Kidney (tissue), 14 donors: ENCODE data around the gene CLCA1. TPM values are rescaled to one million over a fixed set of nuclear protein-coding genes. Genes with fewer than 3 reads are reported as not detected.

Source experiments
- DNase-seq, 5 donors: peaks; one replicate each; pipeline ENCODE4 v3.0.0-alpha.2; 2013 to 2020
- FAIRE-seq: peaks from 2 replicates; lab custom pipeline; 2012; peaks lifted over from hg19 to GRCh38; lab: Jason Lieb, UNC
- H3K27ac ChIP-seq, 2 donors: one replicate each; pipeline ENCODE4 v1.7.0; 2013; ENCODE audit warnings: low read depth in 2 of 2, low read length in 2 of 2, inconsistent platforms in 1 of 2
- H3K27me3 ChIP-seq: one replicate; pipeline ENCODE4 v1.7.1; 2013; ENCODE audit warnings: low read length, inconsistent platforms; ENCODE audit not compliant: control insufficient read depth, insufficient read depth
- H3K36me3 ChIP-seq, 3 donors: one replicate each; pipeline versions ENCODE4 v1.7.0 to v1.7.1; 2013; ENCODE audit warnings: low read length in 3 of 3, control low read depth in 1 of 3, inconsistent platforms in 1 of 3; ENCODE audit not compliant: insufficient read depth in 3 of 3, control insufficient read depth in 2 of 3
- H3K4me1 ChIP-seq, 3 donors: one replicate each; pipeline versions ENCODE4 v1.7.0 to v1.7.1; 2013; ENCODE audit warnings: low read length in 3 of 3, inconsistent platforms in 1 of 3, low read depth in 1 of 3; ENCODE audit not compliant: control insufficient read depth in 2 of 3, insufficient read depth in 2 of 3
- H3K4me3 ChIP-seq, 3 donors: one replicate each; pipeline versions ENCODE4 v1.7.0 to v1.8.1; 2013; ENCODE audit warnings: low read length in 3 of 3, control low read depth in 1 of 3, inconsistent platforms in 1 of 3
- H3K9ac ChIP-seq, 3 donors: one replicate each; pipeline versions ENCODE4 v1.7.0 to v1.7.1; 2013; ENCODE audit warnings: low read length in 3 of 3, control low read depth in 1 of 3, inconsistent platforms in 1 of 3
- H3K9me3 ChIP-seq, 3 donors: one replicate each; pipeline versions ENCODE4 v1.7.0 to v1.7.1; 2013; ENCODE audit warnings: low read length in 3 of 3, control low read depth in 1 of 3, inconsistent platforms in 1 of 3; ENCODE audit not compliant: control insufficient read depth in 2 of 3, insufficient read depth in 1 of 3
- intact Hi-C: fragments of 100-400 bp; cut with DNase I; formaldehyde crosslinking; loops from one replicate; pipeline ENCODE4 v1.11.1; 2022
- polyA plus RNA-seq: library from polyadenylated mRNA; stranded (reverse); fragments of 350-450 nt; fragmentation: Illumina TruSeq; extraction: RNeasy Lipid Tissue Mini Kit (QIAGEN cat#74804); gene quantifications from one replicate; pipeline ENCODE4 v1.2.3, GENCODE V29; 2014; ENCODE audit warnings: low read depth, low replicate concordance; ENCODE audit not compliant: insufficient read depth
- total RNA-seq: library from RNA; stranded (reverse); fragmentation: NEBNext Ultra II Directional; extraction: Animal tissue kit (Norgen Biotek cat#: 25700); gene quantifications from one replicate; pipeline ENCODE4 v1.2.1, GENCODE V29; 2021
- TF ChIP-seq, protein P1 (sequence below): IDR thresholded peaks from 3 replicates; pipeline ENCODE4 v1.5.1; 2012; ENCODE audit warnings: mild to moderate bottlenecking, moderate library complexity, borderline replicate concordance; ENCODE audit not compliant: insufficient read depth; ENCODE audit errors: extremely low read depth
- donor health status: control.
- donor health status: control.
- donor health status: control.
- donor health status: control.
- donor health status: control.
- donor health status: DM: yes; HTN: yes; CAD: no.
- donor health status: Normal renal cell carcinoma (clear cell type).

Gene CLCA1
- total and polyA plus RNA-seq, 2 donors from 2014 or later, result not detected

DNA sequence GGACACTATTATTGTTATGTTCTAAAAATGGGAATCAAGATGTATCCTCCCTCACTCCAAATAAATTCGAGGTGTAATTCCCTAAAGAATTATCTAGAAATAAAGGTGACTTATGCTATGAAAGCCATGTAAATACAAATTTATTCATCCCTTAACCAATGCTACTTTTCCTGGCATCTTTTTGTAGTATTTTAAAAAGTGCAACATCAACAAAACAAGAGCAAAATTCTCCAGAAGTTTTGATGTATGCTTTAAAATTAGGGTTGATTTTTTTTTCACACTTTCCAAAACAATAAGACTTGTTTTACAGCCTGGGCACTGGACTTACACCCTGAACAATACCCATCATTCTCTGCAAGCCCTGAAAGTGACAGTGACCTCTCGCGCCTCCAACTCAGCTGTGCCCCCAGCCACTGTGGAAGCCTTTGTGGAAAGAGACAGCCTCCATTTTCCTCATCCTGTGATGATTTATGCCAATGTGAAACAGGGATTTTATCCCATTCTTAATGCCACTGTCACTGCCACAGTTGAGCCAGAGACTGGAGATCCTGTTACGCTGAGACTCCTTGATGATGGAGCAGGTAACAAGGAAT lies 21.4 kb upstream of the CLCA1 start:
- no peak overlapping the region for H3K4me3 ChIP-seq
- no peak overlapping the region for H3K9ac ChIP-seq
- H3K27ac ChIP-seq, result no peak overlapping the region
- intact Hi-C loops, result no loop called here
- no peaks in the 10 kb centered on the region for H3K9me3 ChIP-seq
- H3K27me3 ChIP-seq, result no peaks in the 10 kb centered on the region
- DNase-seq (no peak), FAIRE-seq (no peak)
- TF ChIP-seq, protein P1, sequence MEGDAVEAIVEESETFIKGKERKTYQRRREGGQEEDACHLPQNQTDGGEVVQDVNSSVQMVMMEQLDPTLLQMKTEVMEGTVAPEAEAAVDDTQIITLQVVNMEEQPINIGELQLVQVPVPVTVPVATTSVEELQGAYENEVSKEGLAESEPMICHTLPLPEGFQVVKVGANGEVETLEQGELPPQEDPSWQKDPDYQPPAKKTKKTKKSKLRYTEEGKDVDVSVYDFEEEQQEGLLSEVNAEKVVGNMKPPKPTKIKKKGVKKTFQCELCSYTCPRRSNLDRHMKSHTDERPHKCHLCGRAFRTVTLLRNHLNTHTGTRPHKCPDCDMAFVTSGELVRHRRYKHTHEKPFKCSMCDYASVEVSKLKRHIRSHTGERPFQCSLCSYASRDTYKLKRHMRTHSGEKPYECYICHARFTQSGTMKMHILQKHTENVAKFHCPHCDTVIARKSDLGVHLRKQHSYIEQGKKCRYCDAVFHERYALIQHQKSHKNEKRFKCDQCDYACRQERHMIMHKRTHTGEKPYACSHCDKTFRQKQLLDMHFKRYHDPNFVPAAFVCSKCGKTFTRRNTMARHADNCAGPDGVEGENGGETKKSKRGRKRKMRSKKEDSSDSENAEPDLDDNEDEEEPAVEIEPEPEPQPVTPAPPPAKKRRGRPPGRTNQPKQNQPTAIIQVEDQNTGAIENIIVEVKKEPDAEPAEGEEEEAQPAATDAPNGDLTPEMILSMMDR, result no peak
- no peaks in the 10 kb centered on the region for H3K36me3 ChIP-seq
- no peaks in the 10 kb centered on the region for H3K4me1 ChIP-seq

- H3K36me3 ChIP-seq, result no peaks in the 10 kb centered on the region
- FAIRE-seq (no peak), DNase-seq (no peak)
- TF ChIP-seq, protein P1, result no peak
- H3K27ac ChIP-seq, result no peak overlapping the region
- H3K4me1 ChIP-seq, result no peaks in the 10 kb centered on the region
- no peak overlapping the region for H3K9ac ChIP-seq
- H3K4me3 ChIP-seq, result no peak overlapping the region
- intact Hi-C loops, result no loop called here
- H3K9me3 ChIP-seq, result no peaks in the 10 kb centered on the region
- H3K27me3 ChIP-seq, result no peaks in the 10 kb centered on the region
These were observed 20.1 kb upstream of the CLCA1 start for GRCh38 chr1:86448670-86449069.

DNA sequence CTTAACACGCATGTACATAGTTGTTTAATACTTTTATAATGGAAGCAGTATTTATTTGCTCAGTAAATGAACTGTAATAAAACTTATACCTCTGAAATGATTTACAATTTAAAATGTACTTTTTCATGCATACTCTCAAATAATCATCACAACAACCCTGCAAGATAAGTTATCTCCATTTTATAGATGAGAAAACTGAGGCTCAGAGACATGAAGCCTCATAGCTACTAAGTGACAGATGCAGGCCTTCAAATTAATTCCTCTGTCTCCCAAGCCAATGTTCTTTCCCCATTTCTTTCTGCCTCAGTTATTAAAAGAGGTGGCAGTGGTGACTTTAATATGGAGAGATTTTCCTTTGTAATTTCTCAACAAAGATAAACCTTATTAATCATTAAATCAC lies 19.6 kb upstream of the CLCA1 start:
- Histone ChIP-seq H3K9me3 (no peaks in the 10 kb centered on the region), H3K27me3 (no peaks in the 10 kb centered on the region), H3K9ac (no peak overlapping the region), H3K4me3 (no peak overlapping the region), H3K4me1 (no peaks in the 10 kb centered on the region), H3K36me3 (no peaks in the 10 kb centered on the region), H3K27ac (no peak overlapping the region)
- intact Hi-C loops, result no loop called here
- TF ChIP-seq, protein P1, result no peak
- DNase-seq (no peak), FAIRE-seq (no peak)

GRCh38 chr1:86450847-86451246 lies 17.9 kb upstream of the CLCA1 start:
- Histone ChIP-seq H3K27me3 (no peaks in the 10 kb centered on the region), H3K27ac (no peak overlapping the region), H3K4me3 (no peak overlapping the region), H3K36me3 (no peaks in the 10 kb centered on the region), H3K4me1 (no peaks in the 10 kb centered on the region), H3K9ac (no peak overlapping the region), H3K9me3 (no peaks in the 10 kb centered on the region)
- intact Hi-C loops, result no loop called here
- TF ChIP-seq, protein P1, result no peak
- DNase-seq (no peak), FAIRE-seq (no peak)
